GM08714 (cell line): Measurements from ENCODE around the gene B2M.
"Not testable (repeated sequence)": the region's sequence is repeated elsewhere in the genome, so short reads cannot be mapped to it uniquely, and the experiment has no call there.

Experiments
- H3K4me3 ChIP-seq: fragments of 200-500 bp; sonication (Bioruptor generic); 2 replicates; pipeline ENCODE4 v1.5.1; 2014; ENCODE audit warnings: mild to moderate bottlenecking, low read length, inconsistent platforms
- ZNF274 ChIP-seq: IDR thresholded peaks from 2 replicates; pipeline ENCODE4 v1.6.1; 2012; ENCODE audit warnings: mild to moderate bottlenecking, low read depth, low read length

Gene B2M

DNA sequence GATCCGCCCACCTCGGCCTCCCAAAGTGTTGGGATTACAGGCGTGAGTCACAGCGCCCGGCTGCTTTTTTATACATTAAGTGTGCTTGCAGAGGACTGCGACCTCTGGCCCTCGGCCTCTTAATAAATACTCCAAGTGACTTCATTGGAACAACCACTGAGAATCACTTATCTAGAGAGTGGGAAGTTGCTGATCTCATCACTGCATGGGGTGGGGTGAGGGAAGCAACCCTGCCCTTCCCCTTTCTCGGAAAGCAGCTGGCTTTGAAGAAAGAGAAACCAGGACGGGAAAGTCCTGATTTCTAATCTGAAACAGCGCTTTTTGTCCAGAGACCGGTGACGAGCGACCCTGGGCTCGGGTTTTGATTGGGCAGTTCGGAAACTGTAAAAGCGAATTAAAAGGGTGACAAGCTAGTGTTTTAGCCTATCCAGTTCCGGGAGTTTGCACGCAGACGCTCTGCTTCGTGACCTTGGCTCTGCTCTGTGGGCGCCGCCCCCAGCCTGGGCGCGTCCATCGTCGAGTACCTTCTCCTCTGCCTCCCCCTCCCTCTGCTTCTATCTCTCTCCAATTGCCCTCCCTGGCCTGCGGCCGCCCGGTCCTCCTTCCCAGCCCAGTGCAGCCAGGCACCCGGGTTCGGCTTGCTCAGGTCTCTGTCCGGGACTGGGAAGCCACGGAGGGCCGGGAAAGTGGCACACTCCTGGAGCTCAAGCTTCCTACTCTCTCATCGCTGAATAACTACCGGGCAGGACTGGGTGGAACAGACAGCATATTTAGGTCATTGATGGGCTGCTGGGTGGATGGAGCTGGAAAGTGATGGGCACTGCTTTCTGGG lies 17.5 kb downstream of the B2M start:
- H3K4me3 ChIP-seq, result peak overlapping the region; percentile 73
- no peak for TF ChIP-seq ZNF274

GRCh38 chr15:44729408-44730127 lies 18.3 kb downstream of the B2M start:
- TF ChIP-seq ZNF274, result no peak
- H3K4me3 ChIP-seq, result peak overlapping the region; percentile 73

GRCh38 chr15:44734839-44735481 lies 23.6 kb downstream of the B2M start:
- peak overlapping the region; percentile 52; the same call in 1 of the 2 replicates for H3K4me3 ChIP-seq
- no peak for TF ChIP-seq ZNF274

GRCh38 chr15:44735482-44736180 lies 24.3 kb downstream of the B2M start:
- H3K4me3 ChIP-seq, result peak overlapping the region; percentile 52; the same call in 1 of the 2 replicates
- no peak for TF ChIP-seq ZNF274

DNA sequence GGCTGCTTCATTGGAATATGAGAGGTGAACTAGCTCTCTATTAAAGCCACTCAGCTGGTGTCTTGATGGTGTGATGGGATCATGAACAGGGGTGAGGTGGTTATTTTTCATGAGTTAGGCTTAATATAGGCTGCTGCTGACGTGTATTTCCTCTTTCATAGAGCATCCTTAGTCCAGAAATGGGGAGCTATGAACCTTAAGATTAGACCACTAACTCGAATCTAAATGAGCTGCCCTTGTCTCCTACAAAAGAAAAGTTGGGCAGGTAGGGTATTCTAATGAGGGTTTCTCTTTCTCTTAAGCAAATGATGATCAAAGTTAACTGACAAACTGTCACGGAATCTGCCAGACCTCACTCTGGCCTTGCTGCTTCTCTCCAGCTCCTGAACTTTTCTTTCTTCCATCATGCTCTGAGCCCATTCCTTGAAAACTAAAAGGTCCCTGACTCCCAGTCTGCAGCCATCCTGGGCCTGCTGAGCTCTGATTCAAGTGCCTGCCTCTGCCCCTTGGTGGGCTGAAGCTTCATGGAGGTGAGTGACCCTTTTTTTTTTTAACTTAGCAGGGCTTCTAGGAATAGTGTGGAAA lies 25.0 kb downstream of the B2M start, which contains the start of gene TRIM69:
Gene TRIM69 (plus strand): TSS at position 348 of the 585 bp plus-strand sequence. CDS start 177 bp downstream, at position 525.
- no peak for TF ChIP-seq ZNF274
- H3K4me3 ChIP-seq, result peak within 1 kb of the TSS; percentile 52; the same call in 1 of the 2 replicates

DNA sequence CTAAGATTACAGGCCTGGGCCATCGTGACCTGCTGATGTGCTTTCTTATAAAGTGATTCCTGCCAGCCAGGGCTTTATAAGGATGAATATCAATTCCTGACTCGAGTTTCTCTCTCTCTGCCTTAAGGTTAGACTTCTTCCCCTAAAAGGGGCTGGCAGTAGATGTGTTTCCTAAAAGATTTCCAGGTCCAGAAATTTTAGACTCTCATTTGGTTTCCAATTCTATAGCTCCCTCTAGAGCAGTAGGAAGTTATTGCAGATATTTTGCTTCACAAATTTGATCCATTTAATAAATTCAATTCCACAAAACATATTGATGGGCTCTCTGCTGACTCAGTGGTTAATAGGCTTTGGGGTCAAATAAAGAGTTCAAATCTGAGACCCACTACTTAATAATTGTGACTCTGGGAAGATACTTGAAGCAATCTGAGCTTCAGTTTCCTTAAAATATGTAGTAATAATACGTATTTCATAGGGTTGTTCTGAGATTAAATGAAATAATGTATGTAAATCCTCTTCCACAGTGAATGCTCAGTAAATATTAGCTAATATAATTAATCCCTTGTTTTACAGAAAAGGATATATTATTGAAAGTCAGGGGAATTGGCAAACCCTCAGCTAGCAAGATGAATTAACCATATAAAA lies 27.1 kb downstream of the B2M start:
- TF ChIP-seq ZNF274, result no peak
- no peak overlapping the region for H3K4me3 ChIP-seq

- H3K4me3 ChIP-seq, result not testable (repeated sequence)
Measured at GRCh38 chr15:44739222-44739847, 28.0 kb downstream of the B2M start.

DNA sequence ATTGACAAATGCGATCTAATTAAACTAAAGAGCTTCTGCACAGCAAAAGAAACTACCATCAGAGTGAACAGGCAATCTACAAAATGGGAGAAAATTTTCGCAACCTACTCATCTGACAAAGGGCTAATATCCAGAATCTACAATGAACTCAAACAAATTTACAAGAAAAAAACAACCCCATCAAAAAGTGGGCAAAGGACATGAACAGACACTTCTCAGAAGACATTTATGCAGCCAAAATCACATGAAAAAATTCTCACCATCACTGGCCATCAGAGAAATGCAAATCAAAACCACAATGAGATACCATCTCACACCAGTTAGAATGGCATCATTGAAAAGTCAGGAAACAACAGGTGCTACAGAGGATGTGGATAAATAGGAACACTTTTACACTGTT lies 32.1 kb downstream of the B2M start:
- H3K4me3 ChIP-seq, result not testable (repeated sequence)

GRCh38 chr15:44753345-44753744 lies 42.0 kb downstream of the B2M start:
- no peak overlapping the region for H3K4me3 ChIP-seq
- TF ChIP-seq ZNF274, result no peak

DNA sequence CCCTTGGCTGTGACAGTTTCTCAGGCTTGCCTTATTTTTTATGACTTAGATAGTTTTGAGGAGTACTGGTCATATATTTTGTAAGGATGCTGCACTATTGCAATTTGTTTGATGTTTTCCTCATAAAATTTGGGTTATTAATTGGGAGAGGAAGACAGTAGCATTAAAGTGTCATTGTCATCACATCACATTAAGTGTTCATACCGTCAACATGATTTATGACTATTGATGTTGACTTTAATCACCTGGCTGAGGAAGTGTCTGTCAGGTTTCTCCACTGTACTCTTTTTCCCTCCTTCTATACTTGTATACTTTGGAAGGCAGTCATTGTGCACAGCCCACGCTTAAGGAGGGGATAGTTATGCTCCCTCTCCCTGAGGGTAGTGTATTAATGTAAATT lies 51.9 kb downstream of the B2M start:
- TF ChIP-seq ZNF274, result no peak
- no peak overlapping the region for H3K4me3 ChIP-seq

- H3K4me3 ChIP-seq, result no peak overlapping the region
- no peak for TF ChIP-seq ZNF274
Measured at GRCh38 chr15:44763848-44764247, 52.5 kb downstream of the B2M start.

DNA sequence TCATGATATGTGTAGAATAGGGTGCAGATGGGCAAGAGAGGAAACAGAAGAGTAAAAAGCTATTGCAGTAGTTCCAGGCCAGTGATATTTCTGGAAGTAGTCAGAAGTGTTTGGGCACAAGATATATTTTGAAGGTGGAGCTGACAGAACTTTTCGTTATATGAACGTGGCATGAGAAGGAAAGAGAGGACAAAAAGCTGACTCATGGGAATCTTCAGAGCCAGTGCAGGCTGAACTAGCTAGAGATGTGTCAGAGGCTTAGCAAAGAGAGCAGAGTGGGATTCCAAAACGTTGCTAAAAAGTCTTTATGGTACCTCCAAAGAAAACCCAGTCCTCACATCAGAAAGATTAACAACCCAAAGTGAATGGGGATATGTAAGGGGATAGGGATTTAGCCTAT lies 53.7 kb downstream of the B2M start:
- TF ChIP-seq ZNF274, result no peak

More for the DNA sequence above, 53.7 kb downstream of the B2M start:
- H3K4me3 ChIP-seq, result no peak overlapping the region
